Endothelial cell of umbilical vein (primary cell): ENCODE measurements around the gene STAC3. TPM values are rescaled to one million over a fixed set of nuclear protein-coding genes. Genes with fewer than 3 reads are reported as not detected.

Source experiments
- BruUV-seq: library from RNA; stranded (reverse); fragments of 400-500 nt; replicated peaks from 2 replicates; lab custom pipeline; 2021; lab: Mats Ljungman, UMichigan
- CTCF ChIA-PET: fragments of 300-600, 350-600 bp; sonication (Branson Sonifier 250); formaldehyde crosslinking; loops from one replicate; lab custom pipeline; 2021; ENCODE audit warnings: antibody characterized with exemption, inconsistent platforms; lab: Charles Lee
- POLR2A ChIA-PET: fragments of 300-600, 350-600 bp; sonication (Branson Sonifier 250); formaldehyde crosslinking; loops from one replicate; lab custom pipeline; 2021; ENCODE audit warnings: antibody characterized with exemption, inconsistent platforms; lab: Charles Lee
- DNase-seq: peaks from one replicate; pipeline ENCODE4 v3.0.0-alpha.2; 2011; ENCODE audit warnings: low read depth, low spot score
- FAIRE-seq: peaks from 2 replicates; lab custom pipeline; 2011; peaks lifted over from hg19 to GRCh38; lab: Jason Lieb, UNC
- H2AFZ ChIP-seq: 2 replicates; pipeline ENCODE4 v1.6.0; 2012; ENCODE audit warnings: low read depth, low read length, control low read depth, inconsistent platforms
- H3K27ac ChIP-seq: 2 replicates; pipeline ENCODE4 v1.5.1; 2011; ENCODE audit warnings: low read depth, mild to moderate bottlenecking, control low read depth, low read length, moderate library complexity; ENCODE audit not compliant: insufficient read depth
- H3K27me3 ChIP-seq, 2 experiments: 2 replicates each; pipeline versions ENCODE4 v1.6.0 to v1.6.1; 2011; ENCODE audit warnings: low read length in 2 of 2, mixed read lengths in 1 of 2; ENCODE audit not compliant: control insufficient read depth in 2 of 2, insufficient read depth in 2 of 2
- H3K36me3 ChIP-seq, 2 experiments: 2 replicates in 1 of 2; 3 replicates in 1 of 2; pipeline ENCODE4 v1.5.1; 2011; ENCODE audit warnings: low read length in 2 of 2, mild to moderate bottlenecking in 1 of 2, moderate library complexity in 1 of 2; ENCODE audit not compliant: control insufficient read depth in 2 of 2, insufficient read depth in 2 of 2; ENCODE audit errors: extremely low read depth in 1 of 2
- H3K4me1 ChIP-seq: 3 replicates; pipeline ENCODE4 v1.5.1; 2011; ENCODE audit warnings: mild to moderate bottlenecking, low read length; ENCODE audit not compliant: control insufficient read depth, insufficient read depth; ENCODE audit errors: extremely low read depth
- H3K4me2 ChIP-seq: 2 replicates; pipeline ENCODE4 v1.6.1; 2011; ENCODE audit warnings: low read length, control low read depth, mixed read lengths; ENCODE audit not compliant: insufficient read depth
- H3K4me3 ChIP-seq, 3 experiments: fragments of 200-600 bp in 1 of 3; sonication (generic), shearing (Covaris generic) in 1 of 3; replicated peaks in 1 of 3; 2 replicates each; pipeline ENCODE4 v1.5.1; 2011 to 2016; ENCODE audit warnings: control low read depth in 3 of 3, low read length in 3 of 3, mild to moderate bottlenecking in 2 of 3, inconsistent platforms in 1 of 3, low read depth in 1 of 3, moderate library complexity in 1 of 3; ENCODE audit not compliant: insufficient read depth in 1 of 3
- H3K79me2 ChIP-seq: 2 replicates; pipeline ENCODE4 v1.6.0; 2012; ENCODE audit warnings: low read length, inconsistent platforms; ENCODE audit not compliant: control insufficient read depth, insufficient read depth
- H3K9ac ChIP-seq: replicated peaks from 2 replicates; pipeline ENCODE3; 2011; ENCODE audit warnings: low read length, control low read depth; ENCODE audit not compliant: insufficient read depth; ENCODE audit errors: extremely low read depth
- H3K9me1 ChIP-seq: replicated peaks from 3 replicates; pipeline ENCODE4 v1.6.0; 2011; ENCODE audit warnings: mild to moderate bottlenecking, low read length; ENCODE audit not compliant: control insufficient read depth, insufficient read depth; ENCODE audit errors: extremely low read depth
- H3K9me3 ChIP-seq: replicated peaks from 2 replicates; pipeline ENCODE4 v1.5.1; 2012; ENCODE audit warnings: low read length, inconsistent platforms; ENCODE audit not compliant: control insufficient read depth, insufficient read depth
- H4K20me1 ChIP-seq: replicated peaks from 2 replicates; pipeline ENCODE3; 2011; ENCODE audit warnings: mild to moderate bottlenecking, low read length; ENCODE audit not compliant: control insufficient read depth, insufficient read depth; ENCODE audit errors: extremely low read depth
- EZH2 ChIP-seq: IDR thresholded peaks from 2 replicates; pipeline ENCODE4 v1.6.1; 2012; ENCODE audit warnings: borderline replicate concordance, low read depth, mild to moderate bottlenecking, moderate library complexity, low read length, inconsistent platforms; ENCODE audit not compliant: severe bottlenecking
- FOS ChIP-seq: IDR thresholded peaks from 2 replicates; pipeline ENCODE4 v1.6.1; 2011; ENCODE audit warnings: mild to moderate bottlenecking, low read length, moderate library complexity, borderline replicate concordance; ENCODE audit not compliant: insufficient read depth
- GATA2 ChIP-seq: IDR thresholded peaks from 2 replicates; pipeline ENCODE4 v1.7.0; 2011; ENCODE audit warnings: low read depth, mild to moderate bottlenecking, moderate library complexity, mixed read lengths, low read length; ENCODE audit not compliant: insufficient read length, insufficient read depth
- JUN ChIP-seq: IDR thresholded peaks from 2 replicates; pipeline ENCODE4 v1.6.1; 2011; ENCODE audit warnings: borderline replicate concordance, low read depth; ENCODE audit not compliant: insufficient read length, insufficient read depth
- MYC ChIP-seq: IDR thresholded peaks from one replicate; pipeline ENCODE4 v1.6.1; 2011; ENCODE audit warnings: mild to moderate bottlenecking, low read depth, low read length
- POLR2A ChIP-seq: IDR thresholded peaks from 2 replicates; pipeline ENCODE4 v1.6.1; 2012; ENCODE audit warnings: low read depth, mild to moderate bottlenecking, control low read depth, low read length
- POLR2AphosphoS5 ChIP-seq: IDR thresholded peaks from 2 replicates; pipeline ENCODE4 v1.6.1; 2012; ENCODE audit warnings: low read depth, mild to moderate bottlenecking, control low read depth, low read length, moderate library complexity; ENCODE audit not compliant: insufficient read depth
- dilution Hi-C: fragments of 300-500 bp; cut with MboI; formaldehyde crosslinking; loops from one replicate; pipeline ENCODE4 v1.15.0; 2019; ENCODE audit warnings: low sequenced_read_pairs; ENCODE audit not compliant: extremely low pct_ligation_motif_present
- intact Hi-C: fragments of 100-400 bp; cut with micrococcal nuclease; formaldehyde crosslinking; loops from one replicate; pipeline ENCODE4 v1.10.0; 2022
- polyA plus RNA-seq, 4 experiments: library from polyadenylated mRNA; depleted of rRNA in 3 of 4; stranded (reverse) in 3 of 4; unstranded in 1 of 4; fragments of >200 nt; gene quantifications; 2 replicates each; pipeline versions ENCODE4 v1.2.1 to v1.2.3, GENCODE V29; 2011 to 2012; ENCODE audit warnings: missing spikeins in 1 of 4
- total RNA-seq: library from RNA; stranded (reverse); gene quantifications from 2 replicates; pipeline ENCODE4 v1.2.3, GENCODE V29; 2021
- TF ChIP-seq, protein P1 (sequence below): IDR thresholded peaks from 2 replicates; pipeline ENCODE4 v1.6.1; 2011; ENCODE audit not compliant: insufficient read depth, insufficient read length
- TF ChIP-seq, protein P2 (sequence below), 2 donors: IDR thresholded peaks; 1 replicate in 1 of 2; 2 replicates in 1 of 2; pipeline ENCODE4 v1.5.1; 2011; ENCODE audit warnings: low read length in 2 of 2, mild to moderate bottlenecking in 2 of 2, moderate library complexity in 2 of 2, control low read depth in 1 of 2, inconsistent platforms in 1 of 2, low read depth in 1 of 2; ENCODE audit not compliant: insufficient read depth in 1 of 2; ENCODE audit errors: extremely low read depth in 1 of 2

The STAC3 gene
- total and polyA plus RNA-seq, 2 donors (not counting 3 experiments of a cell fraction or from before 2014, with no cell fraction given): 0.36 to 0.55 TPM

GRCh38 chr12:57229634-57230380 is 21.2 kb downstream of the STAC3 start, which contains the start of gene SHMT2:
TSS of gene SHMT2 (plus strand) at chr12:57229711. CDS start at chr12:57229779, 68 bp downstream.
- peak within 1 kb of the TSS; percentile 96 for H3K9ac ChIP-seq
- POLR2A ChIA-PET: interaction anchor here (0.6 to 1.5 kb wide), 5 partner anchors 9 to 118 kb away, joined by 3 to 11 read pairs (median 4); partner anchors contain the start of gene STAT6
- H2AFZ ChIP-seq: peak within 1 kb of the TSS; percentile 69
- dilution Hi-C loops (no loop called here), intact Hi-C loops (loop anchor here (1.0 kb wide), 1 partner anchor 9 kb away; no protein-coding TSS in a partner anchor)
- CTCF ChIA-PET: interaction anchor here (0.7 to 5.0 kb wide), 16 partner anchors 10 to 229 kb away, joined by 3 to 129 read pairs (median 4); partner anchors contain the start of genes GLI1 and STAC3
- no peaks in the 10 kb centered on the region for H4K20me1 ChIP-seq
- H3K79me2 ChIP-seq: peaks cover 23% of the 10 kb centered on the region
- peaks cover 18% of the 10 kb centered on the region for H3K4me1 ChIP-seq
- H3K9me3 ChIP-seq: no peaks in the 10 kb centered on the region
- peak within 1 kb of the TSS; percentile 44 to 73 (median 63) for H3K4me3 ChIP-seq
- H3K4me2 ChIP-seq: peak within 1 kb of the TSS; percentile 77
- BruUV-seq: no TSS peak
- peaks cover 15 to 18% of the 10 kb centered on the region in 2 experiments for H3K27me3 ChIP-seq
- DNase-seq: peak; percentile 94
- TF ChIP-seq, protein P1, sequence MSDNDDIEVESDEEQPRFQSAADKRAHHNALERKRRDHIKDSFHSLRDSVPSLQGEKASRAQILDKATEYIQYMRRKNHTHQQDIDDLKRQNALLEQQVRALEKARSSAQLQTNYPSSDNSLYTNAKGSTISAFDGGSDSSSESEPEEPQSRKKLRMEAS: peak; percentile 75
- TF ChIP-seq FOS (no peak), POLR2A (peak; percentile 70), MYC (no peak), EZH2 (no peak), GATA2 (no peak), JUN (no peak), POLR2AphosphoS5 (peak; percentile 70)
- TF ChIP-seq, protein P2, sequence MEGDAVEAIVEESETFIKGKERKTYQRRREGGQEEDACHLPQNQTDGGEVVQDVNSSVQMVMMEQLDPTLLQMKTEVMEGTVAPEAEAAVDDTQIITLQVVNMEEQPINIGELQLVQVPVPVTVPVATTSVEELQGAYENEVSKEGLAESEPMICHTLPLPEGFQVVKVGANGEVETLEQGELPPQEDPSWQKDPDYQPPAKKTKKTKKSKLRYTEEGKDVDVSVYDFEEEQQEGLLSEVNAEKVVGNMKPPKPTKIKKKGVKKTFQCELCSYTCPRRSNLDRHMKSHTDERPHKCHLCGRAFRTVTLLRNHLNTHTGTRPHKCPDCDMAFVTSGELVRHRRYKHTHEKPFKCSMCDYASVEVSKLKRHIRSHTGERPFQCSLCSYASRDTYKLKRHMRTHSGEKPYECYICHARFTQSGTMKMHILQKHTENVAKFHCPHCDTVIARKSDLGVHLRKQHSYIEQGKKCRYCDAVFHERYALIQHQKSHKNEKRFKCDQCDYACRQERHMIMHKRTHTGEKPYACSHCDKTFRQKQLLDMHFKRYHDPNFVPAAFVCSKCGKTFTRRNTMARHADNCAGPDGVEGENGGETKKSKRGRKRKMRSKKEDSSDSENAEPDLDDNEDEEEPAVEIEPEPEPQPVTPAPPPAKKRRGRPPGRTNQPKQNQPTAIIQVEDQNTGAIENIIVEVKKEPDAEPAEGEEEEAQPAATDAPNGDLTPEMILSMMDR (IDR thresholded peaks at IDR 0.05; ENCODE audit: extremely low read depth in 1 of 2, insufficient read depth in 1 of 2, low read depth in 1 of 2, low read length in 2 of 2): no peak
- H3K27ac ChIP-seq: peak within 1 kb of the TSS; percentile 91
- H3K36me3 ChIP-seq: peaks cover 3 to 27% of the 10 kb centered on the region in 2 experiments
- H3K9me1 ChIP-seq: no peaks in the 10 kb centered on the region
- peak; percentile 99 for FAIRE-seq
